WTC11 (cell line): ENCODE data around the gene SYNGAP1.

Source experiments
- ZNF317 ChIP-seq: sonication (generic); formaldehyde crosslinking; IDR thresholded peaks from 2 replicates; pipeline ENCODE4 v1.8.1; 2023; ENCODE audit warnings: low read depth, mild to moderate bottlenecking, moderate library complexity, missing genetic modification reagents, borderline replicate concordance
- TF ChIP-seq, protein P1 (sequence below): sonication (generic); formaldehyde crosslinking; IDR thresholded peaks from 2 replicates; pipeline ENCODE4 v1.8.1; 2022; ENCODE audit warnings: low read depth, missing genetic modification reagents, borderline replicate concordance

DNA sequence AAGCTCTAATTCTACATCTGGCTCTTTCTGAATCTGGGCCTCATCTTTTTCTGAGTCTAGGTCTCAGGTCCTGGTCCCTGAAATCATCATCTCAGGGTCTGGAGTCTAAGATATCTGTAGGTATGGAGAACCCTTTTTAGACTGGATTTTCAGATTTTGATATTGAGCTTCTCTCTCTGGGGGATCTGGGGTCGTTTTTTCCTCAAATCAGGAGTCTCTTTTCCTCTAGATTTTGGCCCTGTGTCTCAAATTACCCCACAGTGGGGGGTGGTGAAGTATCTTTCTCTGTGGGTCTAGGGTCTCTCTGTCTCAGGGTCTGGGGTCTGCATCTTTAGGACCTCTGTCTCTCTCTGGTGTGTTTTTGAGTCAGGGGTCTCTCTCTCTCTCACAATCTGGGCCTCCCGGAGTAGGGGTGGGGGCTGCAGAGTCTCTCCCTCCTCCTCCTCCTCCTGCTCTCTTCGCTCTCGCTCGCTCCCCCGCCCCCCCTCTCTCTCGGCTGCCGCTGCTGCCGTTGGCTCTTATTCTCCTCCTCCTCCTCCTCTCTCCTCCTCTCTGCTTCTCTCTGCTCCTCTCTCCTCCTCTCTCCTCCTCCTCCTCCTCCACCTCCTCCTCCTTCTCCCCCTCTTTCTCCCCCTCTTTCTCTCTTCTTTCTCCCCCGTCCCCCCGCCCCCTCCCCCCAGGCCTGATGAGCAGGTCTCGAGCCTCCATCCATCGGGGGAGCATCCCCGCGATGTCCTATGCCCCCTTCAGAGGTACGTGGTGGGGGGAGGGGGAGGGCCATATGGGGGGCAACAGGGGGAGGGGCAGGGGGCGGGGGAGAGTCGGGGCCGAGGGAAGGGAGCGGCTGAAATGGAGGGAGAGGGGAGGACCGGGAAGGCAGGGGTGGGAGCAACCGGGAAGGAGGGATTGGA, at the start of gene SYNGAP1:
- TF ChIP-seq, protein P1, sequence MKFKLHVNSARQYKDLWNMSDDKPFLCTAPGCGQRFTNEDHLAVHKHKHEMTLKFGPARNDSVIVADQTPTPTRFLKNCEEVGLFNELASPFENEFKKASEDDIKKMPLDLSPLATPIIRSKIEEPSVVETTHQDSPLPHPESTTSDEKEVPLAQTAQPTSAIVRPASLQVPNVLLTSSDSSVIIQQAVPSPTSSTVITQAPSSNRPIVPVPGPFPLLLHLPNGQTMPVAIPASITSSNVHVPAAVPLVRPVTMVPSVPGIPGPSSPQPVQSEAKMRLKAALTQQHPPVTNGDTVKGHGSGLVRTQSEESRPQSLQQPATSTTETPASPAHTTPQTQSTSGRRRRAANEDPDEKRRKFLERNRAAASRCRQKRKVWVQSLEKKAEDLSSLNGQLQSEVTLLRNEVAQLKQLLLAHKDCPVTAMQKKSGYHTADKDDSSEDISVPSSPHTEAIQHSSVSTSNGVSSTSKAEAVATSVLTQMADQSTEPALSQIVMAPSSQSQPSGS (CRISPR knock-in tag): no peak
- TF ChIP-seq ZNF317 (CRISPR knock-in tag): no peak
